Body of pancreas (tissue), 4 donors: ENCODE data around the gene SLC4A5.

Experiments
- POLR2A ChIP-seq, 3 donors: fragments of 450-650 bp; IDR thresholded peaks; one replicate each; pipeline ENCODE4 v1.6.1; 2016; ENCODE audit warnings: antibody characterized with exemption in 3 of 3, mild to moderate bottlenecking in 2 of 3
- TF ChIP-seq, protein P1 (sequence below), 7 experiments: fragments of 450-650 bp in 4 of 7; fragments of 200-600 bp in 3 of 7; sonication (generic) in 3 of 7; IDR thresholded peaks; one replicate each; pipeline ENCODE4 v1.5.1; 2016 to 2019; ENCODE audit warnings: antibody characterized with exemption in 7 of 7

- TF ChIP-seq, protein P1, sequence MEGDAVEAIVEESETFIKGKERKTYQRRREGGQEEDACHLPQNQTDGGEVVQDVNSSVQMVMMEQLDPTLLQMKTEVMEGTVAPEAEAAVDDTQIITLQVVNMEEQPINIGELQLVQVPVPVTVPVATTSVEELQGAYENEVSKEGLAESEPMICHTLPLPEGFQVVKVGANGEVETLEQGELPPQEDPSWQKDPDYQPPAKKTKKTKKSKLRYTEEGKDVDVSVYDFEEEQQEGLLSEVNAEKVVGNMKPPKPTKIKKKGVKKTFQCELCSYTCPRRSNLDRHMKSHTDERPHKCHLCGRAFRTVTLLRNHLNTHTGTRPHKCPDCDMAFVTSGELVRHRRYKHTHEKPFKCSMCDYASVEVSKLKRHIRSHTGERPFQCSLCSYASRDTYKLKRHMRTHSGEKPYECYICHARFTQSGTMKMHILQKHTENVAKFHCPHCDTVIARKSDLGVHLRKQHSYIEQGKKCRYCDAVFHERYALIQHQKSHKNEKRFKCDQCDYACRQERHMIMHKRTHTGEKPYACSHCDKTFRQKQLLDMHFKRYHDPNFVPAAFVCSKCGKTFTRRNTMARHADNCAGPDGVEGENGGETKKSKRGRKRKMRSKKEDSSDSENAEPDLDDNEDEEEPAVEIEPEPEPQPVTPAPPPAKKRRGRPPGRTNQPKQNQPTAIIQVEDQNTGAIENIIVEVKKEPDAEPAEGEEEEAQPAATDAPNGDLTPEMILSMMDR (IDR thresholded peaks at IDR 0.05): no peak
- TF ChIP-seq POLR2A (IDR thresholded peaks at IDR 0.05): no peak
These were observed 26.5 kb downstream of the SLC4A5 start for GRCh38 chr2:74316627-74317295.
